Skin epidermis (tissue), 12 donors: Measurements from ENCODE around the gene TRIM50.
"Not testable (repeated sequence)": the region's sequence is repeated elsewhere in the genome, so short reads cannot be mapped to it uniquely, and the experiment has no call there.

Experiments
- H3K27ac ChIP-seq, 21 experiments: fragments of 200-600 bp; sonication (generic) in 11 of 21; one replicate each; pipeline ENCODE4 v1.5.0; 2020; ENCODE audit warnings: mild to moderate bottlenecking in 3 of 21, inconsistent platforms in 2 of 21, moderate library complexity in 2 of 21
- H3K4me3 ChIP-seq, 7 experiments: fragments of 200-600 bp; sonication (generic) in 2 of 7; one replicate each; pipeline ENCODE4 v1.5.0; 2020; ENCODE audit warnings: inconsistent platforms in 2 of 7, mild to moderate bottlenecking in 2 of 7, moderate library complexity in 1 of 7

Gene TRIM50

GRCh38 chr7:73351447-73352167, 23.7 kb upstream of the TRIM50 start:
- no peak overlapping the region for H3K27ac ChIP-seq

GRCh38 chr7:73350306-73351068, 22.6 kb upstream of the TRIM50 start:
- H3K4me3 ChIP-seq, result no peak overlapping the region
- no peak overlapping the region for H3K27ac ChIP-seq

More at GRCh38 chr7:73351447-73352167, 23.7 kb upstream of the TRIM50 start:
- H3K4me3 ChIP-seq, result no peak overlapping the region

GRCh38 chr7:73349763-73350162, 21.9 kb upstream of the TRIM50 start:
- Histone ChIP-seq H3K4me3 (no peak overlapping the region), H3K27ac (no peak overlapping the region)

GRCh38 chr7:73345951-73346350, 18.1 kb upstream of the TRIM50 start:
- Histone ChIP-seq H3K27ac (no peak overlapping the region), H3K4me3 (no peak overlapping the region)

GRCh38 chr7:73345538-73345937, 17.7 kb upstream of the TRIM50 start:
- Histone ChIP-seq H3K27ac (no peak overlapping the region), H3K4me3 (no peak overlapping the region)

- Histone ChIP-seq H3K4me3 (no peak overlapping the region), H3K27ac (no peak overlapping the region)
Measured at GRCh38 chr7:73343671-73344380, 15.9 kb upstream of the TRIM50 start.

GRCh38 chr7:73342645-73343044, 14.8 kb upstream of the TRIM50 start:
- H3K4me3 ChIP-seq, result no peak overlapping the region
- H3K27ac ChIP-seq, result no peak overlapping the region

GRCh38 chr7:73341877-73342276, 14.0 kb upstream of the TRIM50 start:
- H3K27ac ChIP-seq, result no peak overlapping the region
- H3K4me3 ChIP-seq, result no peak overlapping the region

- Histone ChIP-seq H3K4me3 (no peak overlapping the region), H3K27ac (no peak overlapping the region)
Measured at GRCh38 chr7:73340514-73340913, 12.6 kb upstream of the TRIM50 start.

GRCh38 chr7:73338321-73338720, 10.4 kb upstream of the TRIM50 start:
- no peak overlapping the region for H3K4me3 ChIP-seq
- no peak overlapping the region for H3K27ac ChIP-seq

- no peak overlapping the region for H3K27ac ChIP-seq
Measured at GRCh38 chr7:73332447-73332846, 4.6 kb upstream of the TRIM50 start.

GRCh38 chr7:73330772-73331171, 2.9 kb upstream of the TRIM50 start:
- H3K27ac ChIP-seq, result peak overlapping the region in 1 of 21 experiments; percentile 7

More at GRCh38 chr7:73332447-73332846, 4.6 kb upstream of the TRIM50 start:
- H3K4me3 ChIP-seq, result no peak overlapping the region

GRCh38 chr7:73329861-73330581, 2.1 kb upstream of the TRIM50 start:
- Histone ChIP-seq H3K4me3 (no peak overlapping the region), H3K27ac (peak overlapping the region in 2 of 21 experiments; percentile 6 to 7)

More at GRCh38 chr7:73330772-73331171, 2.9 kb upstream of the TRIM50 start:
- H3K4me3 ChIP-seq, result no peak overlapping the region

GRCh38 chr7:73328696-73329095, 814 bp upstream of the TRIM50 start:
- Histone ChIP-seq H3K27ac (no peak overlapping the region), H3K4me3 (no peak overlapping the region)

GRCh38 chr7:73327449-73327848, 433 bp downstream of the TRIM50 start:
- not testable (repeated sequence) for H3K27ac ChIP-seq

GRCh38 chr7:73325424-73325823, 2.5 kb downstream of the TRIM50 start:
- H3K27ac ChIP-seq, H3K4me3 ChIP-seq: not testable (repeated sequence)

More at GRCh38 chr7:73327449-73327848, 433 bp downstream of the TRIM50 start:
- not testable (repeated sequence) for H3K4me3 ChIP-seq

GRCh38 chr7:73324081-73324845, 3.6 kb downstream of the TRIM50 start:
- Histone ChIP-seq H3K27ac (peak overlapping the region in 1 of 21 experiments; percentile 21), H3K4me3 (peak overlapping the region in 2 of 7 experiments; percentile 8 to 15)

GRCh38 chr7:73323434-73324080, 4.3 kb downstream of the TRIM50 start:
- peak overlapping the region in 2 of 7 experiments; percentile 8 to 15 for H3K4me3 ChIP-seq
- not testable (repeated sequence) for H3K27ac ChIP-seq
